H1 (cell line): ENCODE measurements around the gene LTBP3. TPM values are rescaled to one million over a fixed set of nuclear protein-coding genes. Genes with fewer than 3 reads are reported as not detected.

ENCODE experiments used
- CTCF ChIA-PET: fragments of 300-600 bp; sonication (Branson Sonifier 250); formaldehyde crosslinking; loops from one replicate; lab custom pipeline; 2021; ENCODE audit not compliant: partially characterized antibody; lab: Charles Lee
- POLR2A ChIA-PET: fragments of 300-600 bp; sonication (Branson Sonifier 250); formaldehyde crosslinking; loops from one replicate; lab custom pipeline; 2021; ENCODE audit warnings: inconsistent platforms; ENCODE audit not compliant: partially characterized antibody; lab: Charles Lee
- DNase-seq, 2 experiments: peaks; one replicate each; pipeline versions ENCODE4 v3.0.0 to v3.0.0-alpha.2; 2010 to 2022; ENCODE audit warnings: low spot score in 2 of 2, low read depth in 1 of 2, mixed read lengths in 1 of 2
- FAIRE-seq: peaks from 2 replicates; lab custom pipeline; 2011; peaks lifted over from hg19 to GRCh38; lab: Jason Lieb, UNC
- H2AFZ ChIP-seq: 2 replicates; pipeline ENCODE4 v1.8.1; 2012; ENCODE audit warnings: low read length, inconsistent platforms
- H2AK5ac ChIP-seq: 2 replicates; pipeline ENCODE4 v1.6.1; 2013; ENCODE audit warnings: low read depth, low read length
- H2BK120ac ChIP-seq: replicated peaks from 2 replicates; pipeline ENCODE3; 2013; ENCODE audit warnings: low read depth, low read length, inconsistent platforms
- H2BK12ac ChIP-seq: 2 replicates; pipeline ENCODE4 v1.6.1; 2013; ENCODE audit warnings: low read depth, low read length
- H2BK15ac ChIP-seq: 2 replicates; pipeline ENCODE4 v1.6.1; 2013; ENCODE audit warnings: low read length
- H2BK20ac ChIP-seq: 2 replicates; pipeline ENCODE4 v1.6.1; 2013; ENCODE audit warnings: low read length
- H2BK5ac ChIP-seq: 2 replicates; pipeline ENCODE4 v1.6.1; 2013; ENCODE audit warnings: low read depth, low read length
- H3K14ac ChIP-seq: 2 replicates; pipeline ENCODE4 v1.6.1; 2013; ENCODE audit warnings: inconsistent platforms; ENCODE audit not compliant: insufficient read length
- H3K18ac ChIP-seq: 2 replicates; pipeline ENCODE4 v1.6.1; 2013; ENCODE audit warnings: low read length; ENCODE audit errors: extremely low read depth
- H3K23ac ChIP-seq: 2 replicates; pipeline ENCODE4 v1.6.1; 2013; ENCODE audit warnings: inconsistent platforms; ENCODE audit not compliant: insufficient read length
- H3K23me2 ChIP-seq: 2 replicates; pipeline ENCODE4 v1.6.1; 2013; ENCODE audit warnings: low read depth, low read length
- H3K27ac ChIP-seq: 2 replicates; pipeline ENCODE4 v1.6.1; 2011; ENCODE audit warnings: low read depth, low read length, inconsistent platforms
- H3K27me3 ChIP-seq, 4 experiments: replicated peaks in 1 of 4; 1 replicate in 1 of 4; 2 replicates in 3 of 4; pipeline versions ENCODE4 v1.6.1 to v1.8.1; 2011 to 2013; ENCODE audit warnings: low read length in 3 of 4, mild to moderate bottlenecking in 3 of 4, inconsistent platforms in 2 of 4, mixed read lengths in 2 of 4, moderate library complexity in 1 of 4; ENCODE audit not compliant: control insufficient read depth in 3 of 4, insufficient read depth in 3 of 4; ENCODE audit errors: extremely low read depth in 1 of 4
- H3K36me3 ChIP-seq, 4 experiments: 2 replicates each; pipeline versions ENCODE4 v1.6.1 to v1.8.1; 2011 to 2013; ENCODE audit warnings: mild to moderate bottlenecking in 4 of 4, low read length in 3 of 4, moderate library complexity in 2 of 4, control low read depth in 1 of 4, inconsistent platforms in 1 of 4; ENCODE audit not compliant: insufficient read depth in 4 of 4, control insufficient read depth in 2 of 4
- H3K4ac ChIP-seq: replicated peaks from 2 replicates; pipeline ENCODE3; 2013; ENCODE audit warnings: low read length, low read depth, mixed read lengths, inconsistent platforms; ENCODE audit not compliant: insufficient read length
- H3K4me1 ChIP-seq, 4 experiments: replicated peaks in 1 of 4; 1 replicate in 1 of 4; 2 replicates in 3 of 4; pipeline versions ENCODE4 v1.6.1 to v1.8.1; 2011 to 2013; ENCODE audit warnings: low read length in 3 of 4, inconsistent platforms in 2 of 4, mixed read lengths in 1 of 4; ENCODE audit not compliant: insufficient read depth in 4 of 4, control insufficient read depth in 3 of 4
- H3K4me2 ChIP-seq, 2 experiments: 2 replicates each; pipeline versions ENCODE4 v1.6.1 to v1.8.1; 2011 to 2013; ENCODE audit warnings: low read depth in 2 of 2, low read length in 2 of 2, control low read depth in 1 of 2, inconsistent platforms in 1 of 2, mild to moderate bottlenecking in 1 of 2; ENCODE audit not compliant: insufficient read depth in 1 of 2
- H3K4me3 ChIP-seq, 4 experiments: fragments of 200-600, 300-600 bp in 1 of 4; sonication (generic), shearing (Covaris generic), sonication (Bioruptor Twin) in 1 of 4; 2 replicates each; pipeline versions ENCODE4 v1.5.1 to v1.8.1; 2011 to 2016; ENCODE audit warnings: low read length in 4 of 4, low read depth in 3 of 4, control low read depth in 2 of 4, inconsistent platforms in 2 of 4, mild to moderate bottlenecking in 2 of 4, mixed read lengths in 1 of 4, moderate library complexity in 1 of 4; ENCODE audit not compliant: insufficient read depth in 2 of 4; ENCODE audit errors: extremely low read depth in 1 of 4
- H3K56ac ChIP-seq: replicated peaks from 2 replicates; pipeline ENCODE3; 2013; ENCODE audit warnings: low read depth, mild to moderate bottlenecking, mixed read lengths, low read length, inconsistent platforms; ENCODE audit not compliant: insufficient read length
- H3K79me1 ChIP-seq: 2 replicates; pipeline ENCODE4 v1.6.1; 2013; ENCODE audit warnings: low read depth, low read length, control low read depth
- H3K79me2 ChIP-seq, 2 experiments: 2 replicates each; pipeline versions ENCODE4 v1.6.1 to v1.8.1; 2012 to 2013; ENCODE audit warnings: low read length in 2 of 2, mild to moderate bottlenecking in 2 of 2, inconsistent platforms in 1 of 2; ENCODE audit not compliant: insufficient read depth in 2 of 2, control insufficient read depth in 1 of 2
- H3K9ac ChIP-seq, 4 experiments: replicated peaks in 1 of 4; 1 replicate in 1 of 4; 2 replicates in 3 of 4; pipeline versions ENCODE4 v1.6.1 to v1.8.1; 2011 to 2013; ENCODE audit warnings: low read depth in 3 of 4, low read length in 3 of 4, control low read depth in 2 of 4, mild to moderate bottlenecking in 2 of 4, moderate library complexity in 2 of 4, inconsistent platforms in 1 of 4; ENCODE audit errors: extremely low read depth in 1 of 4
- H3K9me3 ChIP-seq, 2 experiments: 2 replicates each; pipeline versions ENCODE4 v1.6.1 to v1.8.1; 2012 to 2013; ENCODE audit warnings: mild to moderate bottlenecking in 2 of 2, moderate library complexity in 2 of 2, control low read depth in 1 of 2, inconsistent platforms in 1 of 2, low read depth in 1 of 2, low read length in 1 of 2, mixed read lengths in 1 of 2; ENCODE audit not compliant: insufficient read depth in 2 of 2
- H4K20me1 ChIP-seq, 2 experiments: replicated peaks in 1 of 2; 2 replicates each; pipeline versions ENCODE3 to v1.8.1; 2011 to 2013; ENCODE audit warnings: inconsistent platforms in 2 of 2, low read length in 2 of 2, mild to moderate bottlenecking in 1 of 2; ENCODE audit not compliant: insufficient read depth in 2 of 2, control insufficient read depth in 1 of 2
- H4K5ac ChIP-seq: 2 replicates; pipeline ENCODE4 v1.6.1; 2013; ENCODE audit warnings: low read length, low read depth, mixed read lengths, inconsistent platforms; ENCODE audit not compliant: insufficient read length
- H4K8ac ChIP-seq: 2 replicates; pipeline ENCODE4 v1.8.0; 2013; ENCODE audit warnings: mild to moderate bottlenecking, moderate library complexity, low read length, inconsistent platforms; ENCODE audit not compliant: insufficient read depth; ENCODE audit errors: extremely low read depth
- H4K91ac ChIP-seq: replicated peaks from 2 replicates; pipeline ENCODE3; 2013; ENCODE audit warnings: low read length, mixed read lengths, inconsistent platforms; ENCODE audit not compliant: insufficient read length
- CBX5 ChIP-seq: fragments of 300-800, 300-1000 bp; sonication (generic); IDR thresholded peaks from 2 replicates; pipeline ENCODE4 v1.7.1; 2016; ENCODE audit warnings: antibody characterized with exemption, low read length, low read depth
- CBX8 ChIP-seq: fragments of 300-800, 300-1000 bp; sonication (generic); IDR thresholded peaks from 2 replicates; pipeline ENCODE4 v1.7.1; 2016; ENCODE audit warnings: low read depth, low read length, borderline replicate concordance
- KDM1A ChIP-seq: fragments of 200-600, 300-600 bp; sonication (generic); IDR thresholded peaks from 2 replicates; pipeline ENCODE4 v1.7.1; 2016; ENCODE audit warnings: mild to moderate bottlenecking, low read length, borderline replicate concordance
- RNF2 ChIP-seq: fragments of 200-900, 300-1000 bp; sonication (generic); IDR thresholded peaks from 2 replicates; pipeline ENCODE4 v1.7.1; 2016; ENCODE audit warnings: borderline replicate concordance, low read depth, mild to moderate bottlenecking, antibody characterized with exemption, low read length; ENCODE audit not compliant: poor library complexity, severe bottlenecking; ENCODE audit errors: missing control alignments
- SIRT6 ChIP-seq: IDR thresholded peaks from one replicate; pipeline ENCODE4 v1.7.1; 2012; ENCODE audit warnings: low read length, inconsistent platforms
- TBP ChIP-seq: IDR thresholded peaks from 2 replicates; pipeline ENCODE4 v1.6.1; 2011; ENCODE audit warnings: low read depth, low read length, improper control_type of control experiment
- WGBS, 2 experiments: shearing (Covaris generic) in 1 of 2; methylation state at CpG; one replicate each; pipeline versions ENCODE4 v1.1.6 to v1.1.7; 2013 to 2015; ENCODE audit warnings: low lambda C conversion rate in 2 of 2, mixed read lengths in 2 of 2, inconsistent platforms in 1 of 2, low coverage in 1 of 2, missing lambda C conversion rate in 1 of 2; ENCODE audit not compliant: insufficient replicate concordance in 2 of 2, insufficient coverage in 1 of 2, insufficient read length in 1 of 2; ENCODE audit errors: extremely low coverage in 1 of 2, missing lambda C conversion rate in 1 of 2; 5-methylcytosine and 5-hydroxymethylcytosine counted together
- polyA plus RNA-seq, 7 experiments: library from polyadenylated mRNA; depleted of rRNA in 3 of 7; stranded (reverse) in 5 of 7; unstranded in 2 of 7; fragments of >200 nt in 5 of 7; fragments of 200-250 nt in 2 of 7; gene quantifications; 1 replicate in 5 of 7; 2 replicates in 1 of 7; 4 replicates in 1 of 7; pipeline versions ENCODE4 v1.2.1 to v1.2.3, GENCODE V29; 2011 to 2013; ENCODE audit warnings: missing spikeins in 2 of 7, mixed read lengths in 2 of 7
- total RNA-seq: library from RNA; stranded (reverse); fragmentation: NEBNext Ultra II Directional; extraction: Animal tissue kit (Norgen Biotek cat#: 25700); gene quantifications from 2 replicates; pipeline ENCODE4 v1.2.1, GENCODE V29; 2021

LTBP3 gene
- total and polyA plus RNA-seq, 2 of the 8 experiments (the other 6 are each of a cell fraction or from before 2014, with no cell fraction given) = 12.8 to 17.8 TPM

DNA sequence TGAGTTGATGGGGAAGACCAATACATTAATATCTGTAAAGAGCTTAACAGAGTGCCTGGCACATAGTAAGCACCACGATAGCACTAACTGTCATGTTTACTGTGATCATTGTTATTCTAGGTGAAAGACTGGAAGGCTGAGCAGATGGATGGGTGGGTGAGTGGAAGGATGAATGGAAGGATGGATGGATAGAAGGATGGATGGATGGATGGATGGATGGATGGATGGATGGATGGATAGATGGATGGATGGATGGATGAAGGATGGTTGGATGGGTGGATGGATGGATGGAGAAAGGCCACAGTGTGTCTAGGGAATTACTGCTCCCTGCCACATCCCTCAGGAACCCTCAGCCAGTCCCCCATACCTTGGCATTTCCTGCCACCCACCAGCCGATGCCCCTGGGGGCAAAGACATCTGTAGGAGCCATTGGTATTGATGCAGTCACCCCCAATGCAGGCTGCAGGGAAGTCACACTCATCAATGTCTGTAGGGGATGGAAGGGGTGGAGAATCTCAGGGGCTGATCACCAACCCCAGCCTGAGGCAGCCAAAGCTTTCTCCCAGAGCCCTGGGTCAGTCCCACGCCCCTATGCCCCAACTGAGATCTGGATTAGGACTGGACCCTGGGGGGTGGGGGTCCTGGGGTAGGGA lies 15.3 kb downstream of the LTBP3 start:
- no peak overlapping the region for H3K4me3 ChIP-seq
- H4K5ac ChIP-seq = no peak overlapping the region
- H3K23ac ChIP-seq = no peak overlapping the region
- H3K9me3 ChIP-seq = no peaks in the 10 kb centered on the region
- H2BK20ac ChIP-seq = no peak overlapping the region
- no peak overlapping the region for H2BK12ac ChIP-seq
- no peak for TF ChIP-seq TBP
- no peak for TF ChIP-seq CBX5
- TF ChIP-seq SIRT6 = no peak
- no peak for TF ChIP-seq KDM1A
- TF ChIP-seq RNF2 = no peak
- TF ChIP-seq CBX8 = no peak
- TF ChIP-seq, all 59 proteins: peak for 0
- Histone ChIP-seq H3K23me2 (peaks cover 22% of the 10 kb centered on the region), H2AK5ac (no peak overlapping the region), H2BK5ac (no peak overlapping the region), H3K79me1 (no peaks in the 10 kb centered on the region), H3K56ac (no peak overlapping the region), H4K91ac (no peak overlapping the region), H3K79me2 (no peaks in the 10 kb centered on the region), H3K36me3 (peaks cover 0 to 4% (median 0%) of the 10 kb centered on the region in 4 experiments; a peak in 1 of 8 replicates), H3K18ac (no peak overlapping the region), H2BK15ac (no peak overlapping the region), H3K9ac (no peak overlapping the region), H4K8ac (no peak overlapping the region), H3K27me3 (peaks cover 4 to 55% (median 38%) of the 10 kb centered on the region in 4 experiments), H3K27ac (no peak overlapping the region), H3K4me2 (no peak overlapping the region), H2AFZ (no peak overlapping the region), H4K20me1 (peaks cover 3 to 12% of the 10 kb centered on the region in 2 experiments), H3K4ac (no peak overlapping the region), H3K4me1 (peaks cover 0 to 13% (median 4%) of the 10 kb centered on the region in 4 experiments; a peak in 5 of 7 replicates), H3K14ac (no peak overlapping the region), H2BK120ac (no peak overlapping the region)
- CTCF ChIA-PET = interaction anchor here (1.0 to 10.5 kb wide), 6 partner anchors 11 to 445 kb away, joined by 3 to 284 read pairs (median 44); partner anchors contain the start of genes FAM89B, LTBP3 and ZNRD2
- FAIRE-seq (no peak), DNase-seq (no peak)
- WGBS, 2 experiments = 89% methylated on average over 3 of the region's 3 CpGs; no CpG with 5 or more reads in 1 of the 2 experiments
- POLR2A ChIA-PET = interaction anchor here (1.0 to 1.6 kb wide), 3 partner anchors 12 to 29 kb away, joined by 3 to 5 read pairs (median 4); no protein-coding TSS in a partner anchor
